ENCODE measurements around the gene C4orf54. TPM values are rescaled to one million over a fixed set of nuclear protein-coding genes. Genes with fewer than 3 reads are reported as not detected.
A peak's percentile ranks its signal among the peaks of the same experiment; 100 is the strongest.

Gene C4orf54
- total RNA-seq, 1 donor from 2014 or later = not detected

DNA sequence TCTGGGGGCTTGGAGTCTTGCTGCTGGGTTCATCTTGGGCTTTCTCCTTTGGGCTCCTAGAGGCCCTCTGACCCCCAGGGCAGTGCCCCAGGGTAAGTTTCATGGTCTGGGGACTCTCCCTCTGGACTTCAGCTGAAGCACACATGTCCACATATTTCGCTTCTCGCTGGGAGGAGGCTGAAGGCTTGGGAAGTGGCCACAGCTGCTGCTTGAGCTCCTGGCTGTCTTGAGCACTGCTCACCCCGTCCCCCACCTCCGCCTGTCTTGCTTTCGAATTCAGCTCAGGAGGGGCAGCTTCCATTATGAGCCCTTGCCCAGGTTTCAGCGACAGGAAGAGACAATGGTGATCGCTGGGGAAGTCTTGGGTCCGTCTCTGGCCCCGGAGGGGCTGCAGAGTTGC, 3.7 kb downstream of the C4orf54 start:
- no peak for ATAC-seq
- intact Hi-C loops (cut with DNase I) = no loop called here
- no peak for DNase-seq (ENCODE audit: low spot score)

DNA sequence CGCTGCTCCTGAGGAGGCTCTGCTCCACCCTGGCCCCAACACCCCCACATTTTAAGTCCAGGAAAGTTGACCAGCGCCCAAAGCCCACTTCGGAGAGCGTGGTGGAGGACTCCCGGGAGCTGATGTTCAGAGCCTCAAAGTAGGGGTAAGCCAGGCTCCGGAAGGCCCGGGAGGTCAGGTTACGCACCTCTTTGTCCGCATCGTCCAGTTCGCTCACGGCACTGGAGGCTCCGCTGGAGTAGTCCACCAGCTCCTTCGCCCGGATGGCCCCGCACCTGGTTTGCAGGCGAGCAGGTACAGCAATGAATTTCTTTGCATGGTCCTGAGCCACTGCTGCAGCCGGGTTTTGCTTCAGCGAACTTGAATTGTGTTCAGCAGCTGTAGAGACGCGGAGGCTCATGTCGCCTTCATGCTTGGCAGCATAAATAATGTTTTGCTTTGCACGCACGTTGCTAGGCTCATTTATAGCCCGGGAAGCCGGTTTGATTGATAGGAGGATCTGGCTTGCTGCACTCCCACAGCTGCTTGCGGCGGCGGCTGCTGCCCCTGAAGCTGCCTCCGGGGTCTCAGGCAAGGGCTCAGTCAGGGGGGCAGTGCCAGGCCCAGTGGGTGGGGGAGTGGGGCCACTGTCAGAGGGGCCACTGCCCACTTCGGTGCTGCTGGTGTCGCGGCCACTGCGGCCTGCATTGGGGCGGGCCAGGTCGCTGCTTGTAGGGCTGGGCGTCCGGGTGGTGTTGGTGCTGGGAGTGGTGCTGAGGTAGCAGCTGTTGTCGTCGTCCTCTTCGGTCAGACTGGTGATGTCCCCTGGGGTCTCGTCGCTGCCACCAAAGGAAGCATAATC, 4.8 kb downstream of the C4orf54 start:
- ATAC-seq (no peak), DNase-seq (ENCODE audit: low spot score) (no peak)
- intact Hi-C loops (cut with DNase I) = no loop called here

DNA sequence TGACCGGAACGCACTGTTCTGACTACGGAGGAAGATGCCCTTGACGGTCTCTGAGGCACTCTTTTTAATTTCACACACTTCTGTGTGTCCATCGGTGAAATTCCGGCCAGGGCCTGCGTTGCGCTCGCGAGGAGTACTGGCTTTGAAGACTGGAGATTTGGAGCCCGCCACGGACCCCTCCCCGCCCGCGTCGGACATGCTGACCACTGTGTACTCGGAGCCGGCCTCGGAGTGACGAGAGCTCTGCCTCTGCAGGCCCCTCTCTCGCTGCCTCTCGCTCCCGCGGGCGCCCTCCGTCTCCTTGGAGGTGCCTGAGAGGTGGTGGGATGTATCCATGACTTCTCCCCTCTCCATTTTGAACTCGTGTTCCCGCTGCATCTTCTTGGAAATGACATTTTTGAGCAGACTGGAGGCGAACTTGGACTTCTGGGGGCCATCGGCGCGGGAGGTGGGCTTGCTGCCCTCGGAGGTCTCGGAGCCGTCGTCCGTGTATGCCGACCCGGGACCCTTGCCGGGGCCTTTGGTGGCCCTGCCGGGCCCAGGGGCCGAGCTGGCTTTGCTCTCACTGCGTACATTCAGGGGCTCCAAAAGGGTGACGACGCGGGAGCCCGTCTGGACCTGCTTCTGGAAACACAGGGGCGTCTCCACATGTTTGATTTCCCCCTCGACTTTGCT, 5.7 kb downstream of the C4orf54 start:
- no peak for DNase-seq (ENCODE audit: low spot score)
- no peak for ATAC-seq
- intact Hi-C loops (cut with DNase I) = no loop called here

DNA sequence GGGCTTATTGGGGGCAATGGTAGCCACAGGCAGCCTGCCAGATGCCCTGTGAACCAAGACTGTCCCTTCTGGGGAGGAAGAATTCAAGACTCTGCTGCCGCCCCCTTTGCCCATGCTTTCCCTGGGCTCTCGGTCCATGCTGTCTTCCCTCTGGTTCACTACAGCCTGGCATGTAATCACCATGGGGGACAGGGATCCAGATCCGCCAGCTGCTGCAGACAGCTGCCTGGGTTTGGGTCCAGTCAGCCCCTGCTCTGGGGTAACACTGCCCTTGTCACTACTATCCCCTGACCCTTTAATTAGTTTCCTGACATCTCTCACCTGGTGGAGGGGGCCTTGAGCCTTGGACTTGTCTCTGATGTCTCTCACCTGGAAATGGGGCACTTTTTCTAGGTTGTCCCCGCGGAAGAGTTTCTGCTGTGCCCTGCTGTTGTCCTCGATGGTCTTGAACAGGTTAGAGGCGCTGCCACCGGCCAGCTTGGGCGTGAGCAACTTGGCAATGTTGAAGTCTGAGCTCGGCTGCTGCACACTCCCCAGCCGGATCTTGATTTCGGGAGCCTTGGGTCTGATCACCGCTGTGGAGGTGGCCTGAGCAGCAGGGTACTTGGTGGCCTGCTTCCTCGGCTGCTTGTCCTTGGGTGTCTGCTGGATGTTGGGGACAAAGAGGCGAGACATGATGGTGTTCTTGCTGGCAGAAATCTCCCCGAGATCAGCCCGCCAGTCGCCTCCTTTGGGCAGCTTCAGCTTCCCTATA, 6.4 kb downstream of the C4orf54 start:
- ATAC-seq (no peak), DNase-seq (ENCODE audit: low spot score) (no peak)
- intact Hi-C loops (cut with DNase I) = no loop called here

DNA sequence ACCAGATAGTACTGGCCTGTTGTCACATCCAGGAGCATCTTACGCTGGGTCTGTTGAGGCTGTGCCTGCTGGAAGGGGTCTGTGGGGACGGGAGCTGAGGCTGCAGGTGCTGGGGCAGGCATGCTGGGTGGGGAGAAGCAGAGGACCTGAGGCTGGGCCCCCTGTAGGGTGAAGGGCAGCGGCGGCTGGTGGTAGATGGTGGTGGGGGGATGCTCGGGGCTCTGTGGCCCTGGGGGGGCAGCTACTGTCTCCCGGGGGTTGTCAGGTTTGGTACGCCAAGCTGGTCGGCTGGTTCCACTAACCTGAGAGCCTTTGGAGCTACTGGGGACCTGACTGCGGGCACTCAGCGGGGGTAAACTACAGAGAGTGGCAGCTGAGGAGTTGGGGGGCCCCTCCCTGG, 7.8 kb downstream of the C4orf54 start:
- intact Hi-C loops (cut with DNase I) = no loop called here
- DNase-seq (ENCODE audit: low spot score) (no peak), ATAC-seq (peak; percentile 21)

DNA sequence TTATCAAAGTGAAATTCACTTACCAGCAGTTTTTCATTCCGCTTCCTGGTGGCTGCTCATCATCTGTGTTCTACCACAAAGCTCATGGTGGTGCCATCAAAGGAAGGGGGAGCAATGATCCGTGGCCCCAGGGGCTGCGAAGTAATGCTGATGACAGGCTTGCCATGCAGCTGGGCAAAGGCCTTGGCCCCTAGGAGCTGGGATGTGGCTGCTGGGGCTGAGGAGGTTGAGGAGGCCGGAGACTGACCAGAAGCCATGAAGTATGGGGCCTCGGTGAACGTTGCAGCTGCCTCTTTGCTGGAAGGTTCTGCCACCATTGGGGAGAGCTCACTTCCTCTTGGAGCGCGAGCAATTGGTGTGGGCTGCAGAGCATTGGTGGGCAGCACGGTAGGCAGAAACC, 8.4 kb downstream of the C4orf54 start:
- intact Hi-C loops (cut with DNase I) = no loop called here
- ATAC-seq (no peak), DNase-seq (ENCODE audit: low spot score) (no peak)

DNA sequence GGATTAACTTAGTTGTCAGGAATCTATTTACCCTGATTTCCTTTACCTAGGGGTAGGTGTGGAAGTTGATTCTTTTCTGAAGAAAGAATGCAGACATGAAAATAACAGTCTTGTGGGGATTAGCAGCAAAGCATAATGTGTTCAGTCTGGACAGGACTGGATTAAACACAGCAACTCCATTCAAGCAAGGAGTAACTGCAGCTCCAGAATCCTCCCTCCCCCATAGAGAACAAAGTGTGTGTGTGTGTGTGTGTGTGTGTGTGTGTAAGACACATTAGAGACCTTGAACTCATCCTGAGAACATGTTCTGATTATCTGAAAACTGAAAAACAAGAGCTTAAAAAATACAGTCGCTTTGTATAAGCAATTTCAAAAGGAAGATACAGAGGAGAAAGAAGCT, 9.3 kb downstream of the C4orf54 start:
- DNase-seq (ENCODE audit: low spot score) (no peak), ATAC-seq (no peak)

DNA sequence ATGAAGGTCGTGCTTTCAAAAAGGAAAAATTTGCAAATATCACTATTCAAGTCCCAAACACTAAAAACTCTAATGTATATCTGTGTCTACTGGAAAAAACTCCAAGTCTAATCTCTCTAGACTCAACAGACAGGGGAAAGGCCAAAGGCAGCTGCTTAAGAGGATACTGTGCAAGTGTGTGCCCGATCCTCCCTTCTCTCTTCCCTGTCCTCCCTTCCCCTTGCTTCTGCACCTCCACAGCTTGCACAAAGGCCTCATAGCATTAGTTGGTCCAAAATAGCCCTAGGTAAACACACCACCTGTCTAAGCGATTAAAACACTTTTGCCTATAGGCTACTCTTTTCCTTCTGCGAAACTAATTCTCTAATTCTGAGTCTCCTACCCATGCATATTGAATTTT, 10.6 kb downstream of the C4orf54 start:
- ATAC-seq = no peak
- DNase-seq (ENCODE audit: low spot score) = no peak
- intact Hi-C loops (cut with DNase I) = no loop called here

More for the DNA sequence above, 9.3 kb downstream of the C4orf54 start:
- intact Hi-C loops (cut with DNase I) = no loop called here

DNA sequence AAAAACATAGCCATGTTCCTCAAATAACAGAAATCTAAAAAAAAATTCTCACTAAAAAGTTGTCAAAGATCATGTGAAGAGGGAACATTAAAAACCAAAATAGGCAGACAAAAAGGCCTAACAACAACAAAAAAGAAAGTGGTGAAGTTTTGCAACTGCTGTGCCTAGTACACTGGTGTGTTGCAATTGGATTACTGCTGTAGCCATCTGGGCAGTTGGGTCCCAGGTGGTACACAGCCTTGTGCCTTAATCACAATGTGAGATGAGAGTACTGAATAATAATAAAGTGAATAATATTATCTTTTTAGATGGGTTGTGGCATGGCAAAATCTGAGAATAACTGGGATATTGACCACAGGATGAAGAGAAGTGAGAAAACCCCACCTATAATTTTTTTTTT, 12.0 kb downstream of the C4orf54 start:
- DNase-seq (ENCODE audit: low spot score) (no peak), ATAC-seq (peak; percentile 35)
- intact Hi-C loops (cut with DNase I) = no loop called here

DNA sequence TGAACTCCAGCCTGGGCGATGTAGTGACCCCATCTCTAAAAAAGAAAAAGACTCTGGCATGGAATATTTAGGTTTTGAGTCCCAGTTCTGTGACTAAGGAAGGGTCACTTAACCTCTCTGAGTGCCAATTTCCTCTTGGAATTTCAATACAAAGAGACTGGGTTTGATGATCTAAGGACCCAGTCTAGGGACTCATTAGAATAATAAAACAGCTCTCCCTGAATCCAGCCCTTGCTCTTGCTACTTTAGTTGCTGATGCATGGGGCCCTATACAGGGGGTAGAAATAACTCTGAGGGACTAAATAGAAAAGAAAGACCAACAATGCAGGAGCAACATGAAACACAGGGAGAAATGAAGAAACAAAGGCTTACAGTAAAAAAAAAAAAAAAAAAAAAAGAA, 12.6 kb downstream of the C4orf54 start:
- ATAC-seq (no peak), DNase-seq (ENCODE audit: low spot score) (no peak)
- intact Hi-C loops (cut with DNase I) = no loop called here

DNA sequence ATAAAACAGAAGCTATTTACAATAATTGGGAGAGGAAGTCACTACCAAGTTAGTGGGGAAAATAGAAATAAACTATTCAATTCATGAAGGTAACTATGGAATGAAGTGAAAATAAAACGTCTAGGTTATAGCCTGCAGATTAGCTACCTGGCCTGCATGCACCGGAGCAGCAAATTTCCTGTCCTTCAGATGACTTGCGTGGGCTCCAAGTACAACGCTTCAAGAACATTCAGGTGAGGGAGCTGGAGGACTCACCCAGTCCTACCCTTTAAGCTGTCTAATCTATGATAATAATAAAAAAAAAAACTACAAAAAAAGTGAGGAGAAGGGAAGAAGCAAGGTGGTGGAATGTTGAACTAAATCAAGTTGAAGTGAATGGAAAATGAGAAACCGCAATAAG, 13.2 kb downstream of the C4orf54 start:
- intact Hi-C loops (cut with DNase I) = no loop called here
- DNase-seq (ENCODE audit: low spot score) (no peak), ATAC-seq (no peak)

DNA sequence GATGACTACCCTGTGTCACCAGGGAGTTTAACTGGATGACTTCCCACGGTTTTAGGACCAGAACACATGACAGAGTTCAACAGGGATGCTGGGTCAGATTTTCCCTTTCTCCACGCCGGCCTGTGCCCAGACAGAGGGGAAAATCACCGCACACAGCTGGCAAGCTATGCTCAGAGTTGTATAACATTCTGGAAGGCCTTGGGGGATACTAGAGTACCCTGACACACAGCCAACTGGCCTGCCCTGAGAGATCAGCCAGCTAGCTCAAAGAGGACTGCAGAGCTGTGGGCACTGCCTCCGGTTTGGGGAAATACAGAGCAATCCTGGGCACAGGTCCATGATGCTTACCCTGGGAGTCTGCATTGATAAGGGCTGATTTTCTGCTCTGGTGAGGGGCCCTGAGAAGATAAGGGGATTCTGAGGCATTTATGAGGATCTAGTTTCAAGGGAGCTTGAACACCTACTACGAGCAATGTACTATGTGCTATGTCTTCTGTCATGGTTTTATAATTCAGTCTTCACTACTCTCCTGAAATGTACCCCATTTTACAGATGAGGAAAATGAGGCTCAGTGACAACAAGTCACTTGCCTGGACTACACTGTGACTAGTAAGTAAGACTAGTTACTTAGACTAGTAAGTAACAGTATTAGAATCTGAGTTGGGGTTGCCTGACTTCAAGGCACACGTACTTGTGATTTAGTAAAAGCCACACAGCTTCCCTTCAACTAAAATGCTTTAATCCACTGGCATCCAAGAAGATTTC, 14.7 kb downstream of the C4orf54 start:
- intact Hi-C loops (cut with DNase I) = no loop called here
- ATAC-seq = peak; percentile 90
- DNase-seq (ENCODE audit: low spot score) = no peak

DNA sequence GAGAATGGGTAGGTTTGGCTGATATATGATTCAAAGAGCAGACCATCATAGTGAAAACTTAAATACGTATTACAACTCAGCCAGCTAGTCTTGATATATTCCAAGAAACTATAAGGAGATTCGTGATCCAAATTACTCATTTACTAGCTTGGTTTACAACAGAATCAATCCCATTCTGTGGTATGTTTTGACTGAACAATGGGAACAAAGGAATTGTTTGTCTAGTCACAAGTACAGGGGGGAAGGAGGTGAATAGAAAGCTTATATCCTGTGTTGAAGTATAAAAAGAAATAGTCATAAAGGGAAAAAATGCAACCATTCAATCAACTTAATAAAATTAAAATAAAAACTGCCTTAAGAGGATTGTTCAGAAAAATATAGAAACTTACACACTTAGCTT, 17.0 kb downstream of the C4orf54 start:
- intact Hi-C loops (cut with DNase I) = no loop called here
- DNase-seq (ENCODE audit: low spot score) (no peak), ATAC-seq (no peak)

DNA sequence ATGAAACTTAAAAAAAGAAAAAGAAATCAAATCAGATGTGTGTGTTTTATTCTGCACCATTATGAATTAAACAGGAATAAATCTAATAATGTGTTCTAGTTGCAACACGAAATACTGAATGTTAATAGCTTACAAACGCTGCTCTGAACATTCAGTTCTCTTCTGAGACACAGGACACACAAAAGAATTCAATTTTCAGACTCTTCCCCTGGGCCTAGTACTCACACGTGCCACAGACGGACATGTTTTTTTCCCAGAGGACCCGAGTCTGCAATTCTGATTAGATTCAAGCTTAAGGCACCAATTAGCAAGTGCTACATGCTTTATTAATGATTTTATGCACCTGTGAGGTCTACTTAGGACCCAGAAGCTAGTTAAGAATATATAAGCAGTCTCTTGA, 20.5 kb downstream of the C4orf54 start:
- DNase-seq (ENCODE audit: low spot score) (no peak), ATAC-seq (no peak)
- intact Hi-C loops (cut with DNase I) = no loop called here

DNA sequence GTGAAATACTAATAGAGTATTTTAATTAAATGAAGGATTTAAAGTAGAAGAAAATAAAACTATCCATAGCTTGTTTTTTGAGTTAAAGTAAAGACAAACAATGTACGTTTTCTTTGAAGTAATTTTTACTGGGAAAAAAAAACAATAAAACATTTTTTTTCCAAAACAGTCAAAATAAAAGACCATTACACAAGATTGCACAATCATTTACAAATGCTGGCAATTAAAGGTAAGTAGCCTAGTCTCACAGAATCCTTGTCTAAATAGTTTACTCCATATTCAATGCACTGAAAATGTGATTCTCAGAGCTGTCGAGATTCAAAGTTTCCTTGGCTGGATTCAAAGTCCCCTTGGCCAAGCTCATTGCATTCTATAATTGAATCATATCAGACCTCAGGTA, 21.2 kb downstream of the C4orf54 start:
- DNase-seq (ENCODE audit: low spot score) = no peak
- no peak for ATAC-seq
- intact Hi-C loops (cut with DNase I) = no loop called here

DNA sequence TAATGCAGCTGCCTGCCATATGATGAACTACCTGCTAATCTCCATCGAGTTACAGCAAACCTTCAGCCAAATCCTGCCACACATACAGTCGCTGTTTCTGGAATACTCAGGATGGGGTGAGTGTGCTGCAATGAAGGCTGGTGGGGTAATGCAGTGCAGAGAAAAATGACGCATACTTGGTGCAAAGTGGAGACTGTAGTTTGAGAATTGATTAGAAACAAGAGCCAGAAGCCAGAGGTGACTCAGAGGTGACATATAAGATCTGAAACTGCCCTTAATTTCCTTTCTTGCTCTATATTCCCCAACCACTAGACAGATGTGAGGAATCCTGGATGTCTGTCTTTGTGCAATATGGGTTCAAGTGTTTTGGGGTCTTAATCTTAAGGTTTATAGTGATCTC, 22.0 kb downstream of the C4orf54 start:
- DNase-seq (ENCODE audit: low spot score) (no peak), ATAC-seq (no peak)
- intact Hi-C loops (cut with DNase I) = no loop called here

DNA sequence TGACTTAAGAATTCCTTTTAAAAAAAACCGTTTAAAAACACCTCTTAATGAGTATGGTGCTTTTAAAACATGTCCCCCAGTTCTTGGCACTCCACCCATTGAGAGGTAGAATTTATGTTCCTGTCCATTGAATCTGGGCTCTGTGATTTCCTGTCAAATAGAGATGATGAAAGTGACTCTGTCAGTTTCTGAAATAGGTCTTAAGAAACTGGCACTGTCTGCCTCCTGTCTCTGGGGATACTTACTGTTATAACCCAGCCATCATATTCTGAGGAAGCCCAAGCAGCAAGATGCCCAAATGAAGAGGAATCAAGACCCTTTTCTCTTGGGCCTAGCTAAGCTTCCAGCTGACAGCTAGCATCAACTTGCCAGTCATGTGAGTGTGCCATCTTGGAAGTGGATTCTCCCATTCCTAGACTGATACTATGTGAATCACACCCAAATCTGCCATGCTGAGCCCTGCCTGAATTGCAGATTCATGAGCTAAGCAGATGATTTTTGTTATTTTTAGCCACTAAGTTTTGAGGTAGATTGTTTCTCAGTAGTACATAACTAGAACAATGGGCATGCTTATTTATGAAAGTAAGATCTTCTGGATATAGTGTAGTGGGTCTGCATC, 22.8 kb downstream of the C4orf54 start:
- ATAC-seq = no peak
- no peak for DNase-seq (ENCODE audit: low spot score)
- intact Hi-C loops (cut with DNase I) = no loop called here

DNA sequence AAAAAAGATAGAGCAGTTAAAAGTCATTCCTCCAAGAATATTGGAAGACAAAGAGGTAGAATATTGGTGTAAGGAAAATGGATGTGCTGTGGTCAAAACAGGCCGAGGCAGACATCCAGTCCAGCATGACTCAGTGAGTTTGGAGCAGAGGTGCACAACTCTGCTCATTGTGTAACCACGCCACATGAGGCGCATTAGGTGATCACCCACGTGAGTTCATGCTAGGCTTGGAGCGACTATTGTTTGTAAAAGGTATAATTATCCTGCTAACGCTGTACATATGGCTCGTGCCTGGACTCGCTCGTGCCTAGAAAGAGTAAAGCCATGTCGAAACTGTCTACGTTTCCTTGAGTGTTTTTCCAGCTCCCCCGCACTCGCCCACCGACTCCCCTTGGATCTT, 23.9 kb downstream of the C4orf54 start:
- no peak for DNase-seq (ENCODE audit: low spot score)
- no peak for ATAC-seq
- intact Hi-C loops (cut with DNase I) = no loop called here

DNA sequence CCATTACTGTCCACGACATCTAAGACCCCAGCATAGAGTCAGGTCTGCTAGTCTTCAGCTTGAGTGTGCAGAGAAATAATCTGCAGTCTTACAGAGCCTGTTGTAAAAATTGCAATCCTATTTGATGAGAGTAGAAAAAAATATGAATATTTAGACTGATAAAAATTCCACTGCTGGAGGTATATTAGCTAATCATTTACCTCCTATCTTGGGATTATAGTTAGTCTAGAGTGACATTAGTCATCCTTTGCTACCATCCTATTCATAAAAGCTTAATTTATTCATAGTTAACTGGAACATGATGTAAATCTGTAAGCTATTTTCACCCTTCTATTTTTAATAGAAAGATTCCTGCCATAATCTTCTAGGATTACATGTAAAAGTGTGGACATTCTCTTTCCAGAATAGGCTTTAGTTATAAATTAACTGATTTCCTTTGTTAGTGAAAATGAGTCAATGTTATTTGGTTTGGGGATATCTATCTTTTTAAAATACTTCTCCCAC, 26.7 kb downstream of the C4orf54 start:
- ATAC-seq (no peak), DNase-seq (ENCODE audit: low spot score) (no peak)
- intact Hi-C loops (cut with DNase I) = no loop called here

Data from sciatic nerve (tissue), 2 donors.